PC-3 (cell line): ENCODE measurements around the gene ESR1. TPM values are rescaled to one million over a fixed set of nuclear protein-coding genes. Genes with fewer than 3 reads are reported as not detected.
A peak's percentile ranks its signal among the peaks of the same experiment; 100 is the strongest.

Source experiments
- ATAC-seq: fragments of 200-7000 bp; cut with Tn5 transposase; 2 replicates; pipeline ENCODE4 v1.9.1; 2020; ENCODE audit warnings: mild to moderate bottlenecking, moderate library complexity
- BruUV-seq: library from RNA; stranded (reverse); fragments of 400-500 nt; replicated peaks from 2 replicates; lab custom pipeline; 2021; lab: Mats Ljungman, UMichigan
- CTCF ChIA-PET: fragments of 300-600 bp; sonication (Branson Sonifier 250); formaldehyde crosslinking; loops from one replicate; lab custom pipeline; 2022; ENCODE audit warnings: antibody characterized with exemption; lab: Charles Lee
- POLR2A ChIA-PET: fragments of 300-600 bp; sonication (Branson Sonifier 250); formaldehyde crosslinking; loops from one replicate; lab custom pipeline; 2022; ENCODE audit warnings: antibody characterized with exemption; ENCODE audit not compliant: unreplicated experiment; lab: Charles Lee
- DNase-seq: peaks from one replicate; pipeline ENCODE4 v3.0.0-alpha.2; 2015
- H2AFZ ChIP-seq: fragments of 300-600 bp; sonication (generic); 2 replicates; pipeline ENCODE4 v1.6.0; 2016; ENCODE audit warnings: antibody characterized with exemption, low read length
- H3F3A ChIP-seq: fragments of 300-600 bp; sonication (generic); one replicate; pipeline ENCODE4 v1.6.0; 2017; ENCODE audit warnings: antibody characterized with exemption, low read length, control low read depth, mild to moderate bottlenecking; ENCODE audit not compliant: unreplicated experiment
- H3K27ac ChIP-seq: fragments of 300-600 bp; sonication (generic); 2 replicates; pipeline ENCODE4 v1.5.1; 2016; ENCODE audit warnings: mild to moderate bottlenecking, low read length
- H3K27me3 ChIP-seq: fragments of 300-600 bp; sonication (generic); 2 replicates; pipeline ENCODE4 v1.6.1; 2016; ENCODE audit warnings: low read length, mixed read lengths
- H3K36me3 ChIP-seq: fragments of 300-600 bp; sonication (generic); 2 replicates; pipeline ENCODE4 v1.6.1; 2016; ENCODE audit warnings: low read depth, mixed run types, low read length, mixed read lengths
- H3K4me1 ChIP-seq: fragments of 300-600 bp; sonication (generic); 2 replicates; pipeline ENCODE4 v1.5.1; 2016; ENCODE audit warnings: low read length; ENCODE audit not compliant: insufficient read depth
- H3K4me2 ChIP-seq: fragments of 300-600 bp; sonication (generic); 2 replicates; pipeline ENCODE4 v1.6.0; 2016; ENCODE audit warnings: low read length
- H3K4me3 ChIP-seq: fragments of 300-600 bp; sonication (generic); 2 replicates; pipeline ENCODE4 v1.5.1; 2016; ENCODE audit warnings: mild to moderate bottlenecking, low read length, mixed read lengths
- H3K79me2 ChIP-seq: fragments of 300-600 bp; sonication (generic); 2 replicates; pipeline ENCODE4 v1.6.1; 2017; ENCODE audit warnings: low read length, mixed read lengths
- H3K9ac ChIP-seq: fragments of 300-600 bp; sonication (generic); 2 replicates; pipeline ENCODE4 v1.6.0; 2016; ENCODE audit warnings: mild to moderate bottlenecking, low read length
- H3K9me2 ChIP-seq: fragments of 300-600 bp; sonication (generic); replicated peaks from 2 replicates; pipeline ENCODE4 v1.6.1; 2016; ENCODE audit warnings: mixed run types, low read length, mixed read lengths
- H3K9me3 ChIP-seq: fragments of 300-600 bp; sonication (generic); 2 replicates; pipeline ENCODE4 v1.6.1; 2016; ENCODE audit warnings: low read length, mixed read lengths
- H4K20me1 ChIP-seq: fragments of 300-600 bp; sonication (generic); 2 replicates; pipeline ENCODE4 v1.6.1; 2016; ENCODE audit warnings: low read length, mixed read lengths
- EZH2 ChIP-seq: fragments of 300-600 bp; sonication (generic); IDR thresholded peaks from one replicate; pipeline ENCODE4 v1.6.1; 2017; ENCODE audit warnings: antibody characterized with exemption, mild to moderate bottlenecking, low read length; ENCODE audit not compliant: unreplicated experiment
- EZH2phosphoT487 ChIP-seq: fragments of 300-600 bp; sonication (generic); IDR thresholded peaks from 2 replicates; pipeline ENCODE4 v1.6.1; 2018; ENCODE audit warnings: mild to moderate bottlenecking, antibody characterized with exemption, low read length, borderline replicate concordance
- intact Hi-C: fragments of 100-400 bp; cut with micrococcal nuclease; formaldehyde crosslinking; loops from 2 replicates; pipeline ENCODE4 v1.9.0; 2023
- total RNA-seq: library from RNA; depleted of rRNA; stranded (reverse); fragments of >200 nt; gene quantifications from 2 replicates; pipeline ENCODE4 v1.2.3, GENCODE V29; 2014
- TF ChIP-seq, protein P1 (sequence below): fragments of 300-600 bp; sonication (generic); conservative IDR thresholded peaks from 2 replicates; pipeline ENCODE4 v1.5.1; 2017; ENCODE audit warnings: antibody characterized with exemption, low read depth, mild to moderate bottlenecking, low read length

ESR1 gene
- total RNA-seq, 1 experiment from 2014 or later, result 5.9 TPM

DNA sequence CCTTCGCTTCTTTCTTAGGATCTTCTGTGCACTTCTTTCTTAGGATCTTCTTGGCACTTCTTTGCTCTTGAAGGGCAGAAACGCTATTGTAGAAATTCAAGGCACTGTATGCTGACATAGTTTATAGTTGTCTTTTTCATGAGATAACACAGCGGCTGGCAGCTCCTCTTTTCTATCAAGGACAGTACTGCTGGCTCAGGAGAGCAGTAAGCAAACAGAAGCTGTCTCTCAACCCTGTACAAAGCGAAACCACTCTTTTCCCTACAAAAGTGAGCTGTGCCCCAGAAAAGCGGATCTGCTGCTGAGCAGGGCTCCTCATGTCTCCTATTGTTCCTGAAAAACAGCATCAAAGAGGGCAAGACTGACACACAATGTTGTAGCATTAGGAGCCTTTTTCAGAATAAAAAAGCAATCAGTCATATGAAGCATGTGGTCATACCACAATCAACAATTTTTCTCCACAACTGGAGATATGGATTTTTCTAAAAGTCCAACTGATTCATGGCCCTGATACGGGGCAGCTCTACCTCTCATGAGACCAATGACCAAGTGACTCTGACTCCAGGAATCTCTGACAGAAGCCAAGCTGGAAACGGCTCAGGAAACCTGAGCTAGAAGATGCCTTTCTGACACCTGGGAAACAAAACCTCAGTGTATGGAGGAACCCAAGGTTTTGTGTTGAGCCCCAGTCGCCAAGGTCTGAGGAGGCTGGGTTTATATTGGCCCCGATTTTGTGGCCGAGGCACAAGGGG lies 255.9 kb downstream of the ESR1 start:
- Histone ChIP-seq H4K20me1 (no peaks in the 10 kb centered on the region), H3K4me3 (no peak overlapping the region), H3K9me2 (no peaks in the 10 kb centered on the region), H3K4me1 (no peaks in the 10 kb centered on the region), H3K9me3 (no peaks in the 10 kb centered on the region), H2AFZ (0 out of 2 replicates have a peak overlapping the region, but pooled peaks have one; percentile 9), H3F3A (no peaks in the 10 kb centered on the region), H3K79me2 (no peaks in the 10 kb centered on the region), H3K27me3 (no peaks in the 10 kb centered on the region), H3K27ac (no peak overlapping the region), H3K9ac (no peak overlapping the region), H3K36me3 (no peaks in the 10 kb centered on the region), H3K4me2 (no peak overlapping the region)
- ATAC-seq (no peak), DNase-seq (peak; percentile 11)
- intact Hi-C loops, result no loop called here
- ChIA-PET CTCF (no interaction called here), POLR2A (no interaction called here)
- no TSS peak for BruUV-seq
- TF ChIP-seq, protein P1, sequence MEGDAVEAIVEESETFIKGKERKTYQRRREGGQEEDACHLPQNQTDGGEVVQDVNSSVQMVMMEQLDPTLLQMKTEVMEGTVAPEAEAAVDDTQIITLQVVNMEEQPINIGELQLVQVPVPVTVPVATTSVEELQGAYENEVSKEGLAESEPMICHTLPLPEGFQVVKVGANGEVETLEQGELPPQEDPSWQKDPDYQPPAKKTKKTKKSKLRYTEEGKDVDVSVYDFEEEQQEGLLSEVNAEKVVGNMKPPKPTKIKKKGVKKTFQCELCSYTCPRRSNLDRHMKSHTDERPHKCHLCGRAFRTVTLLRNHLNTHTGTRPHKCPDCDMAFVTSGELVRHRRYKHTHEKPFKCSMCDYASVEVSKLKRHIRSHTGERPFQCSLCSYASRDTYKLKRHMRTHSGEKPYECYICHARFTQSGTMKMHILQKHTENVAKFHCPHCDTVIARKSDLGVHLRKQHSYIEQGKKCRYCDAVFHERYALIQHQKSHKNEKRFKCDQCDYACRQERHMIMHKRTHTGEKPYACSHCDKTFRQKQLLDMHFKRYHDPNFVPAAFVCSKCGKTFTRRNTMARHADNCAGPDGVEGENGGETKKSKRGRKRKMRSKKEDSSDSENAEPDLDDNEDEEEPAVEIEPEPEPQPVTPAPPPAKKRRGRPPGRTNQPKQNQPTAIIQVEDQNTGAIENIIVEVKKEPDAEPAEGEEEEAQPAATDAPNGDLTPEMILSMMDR, result no peak

DNA sequence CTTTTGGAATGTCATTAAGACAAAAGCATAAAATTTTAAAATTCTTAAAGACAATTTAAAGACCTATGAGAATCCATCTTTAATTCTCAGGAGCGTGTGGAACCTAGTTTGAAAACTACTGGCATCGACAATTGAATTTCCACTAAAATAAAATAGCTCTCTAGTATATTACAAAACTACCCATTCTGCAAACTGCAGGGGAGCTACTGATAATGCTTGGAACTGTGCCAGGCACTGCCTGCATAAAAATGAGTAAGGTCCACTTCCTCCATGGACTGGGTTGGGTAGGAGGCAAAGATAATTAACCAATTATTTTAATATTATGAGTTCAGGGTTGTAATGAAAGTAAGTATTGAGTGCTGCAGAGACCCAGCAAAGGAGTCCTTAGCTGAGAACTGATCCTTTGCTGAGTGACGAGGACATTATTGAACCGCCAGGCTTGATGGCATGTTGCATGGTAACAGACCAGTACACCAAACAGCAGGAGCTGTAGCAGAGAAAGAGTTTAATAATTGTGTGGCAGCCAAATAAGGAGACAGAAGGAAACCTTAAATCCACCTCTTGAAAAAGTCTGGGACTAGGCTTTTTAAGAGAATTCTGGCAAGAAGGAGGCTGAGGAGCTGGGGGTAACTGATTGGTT lies 261.3 kb downstream of the ESR1 start:
- H3K4me3 ChIP-seq, result no peak overlapping the region
- no peak overlapping the region for H3K9ac ChIP-seq
- BruUV-seq, result no TSS peak
- ATAC-seq (no peak), DNase-seq (no peak)
- no peaks in the 10 kb centered on the region for H3K4me1 ChIP-seq
- intact Hi-C loops, result no loop called here
- no peaks in the 10 kb centered on the region for H3K9me3 ChIP-seq
- ChIA-PET POLR2A (no interaction called here), CTCF (no interaction called here)
- no peaks in the 10 kb centered on the region for H4K20me1 ChIP-seq
- H3K36me3 ChIP-seq, result no peaks in the 10 kb centered on the region
- no peak overlapping the region for H3K4me2 ChIP-seq
- H3K79me2 ChIP-seq, result no peaks in the 10 kb centered on the region
- H3F3A ChIP-seq, result no peaks in the 10 kb centered on the region
- no peaks in the 10 kb centered on the region for H3K27me3 ChIP-seq
- H3K27ac ChIP-seq, result no peak overlapping the region
- no peaks in the 10 kb centered on the region for H3K9me2 ChIP-seq
- H2AFZ ChIP-seq, result no peak overlapping the region
- TF ChIP-seq, protein P1, result no peak
- no peak for TF ChIP-seq EZH2
- no peak for TF ChIP-seq EZH2phosphoT487

DNA sequence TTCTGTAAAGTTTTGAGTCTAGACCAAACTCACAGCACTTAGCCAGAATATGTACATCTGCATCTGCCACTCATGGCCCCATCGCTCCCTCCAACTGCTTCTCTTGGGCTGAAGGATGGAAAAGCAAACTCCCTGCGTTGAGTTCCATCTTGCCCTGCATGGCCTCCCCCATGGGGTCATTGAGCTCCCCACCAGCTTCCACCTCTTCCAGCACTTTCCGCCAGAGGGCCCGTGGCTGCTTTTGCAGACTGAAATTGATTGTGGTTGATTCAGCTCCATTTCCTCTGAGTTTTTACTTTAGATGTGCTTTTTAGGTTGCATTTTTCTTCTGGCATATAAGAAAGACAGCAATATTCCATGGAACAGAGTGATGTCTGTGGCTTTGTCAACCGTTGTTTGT lies 263.1 kb downstream of the ESR1 start:
- DNase-seq, result no peak
- no peak overlapping the region for H3K27ac ChIP-seq
- H3K4me3 ChIP-seq, result no peak overlapping the region
- H3K79me2 ChIP-seq, result no peaks in the 10 kb centered on the region
- no peak for TF ChIP-seq EZH2phosphoT487
- TF ChIP-seq, protein P1, result no peak
- no peak for TF ChIP-seq EZH2
- no peaks in the 10 kb centered on the region for H4K20me1 ChIP-seq
- H3K4me2 ChIP-seq, result no peak overlapping the region
- ATAC-seq, result no peak
- POLR2A ChIA-PET, result no interaction called here
- H2AFZ ChIP-seq, result no peak overlapping the region
- BruUV-seq, result no TSS peak
- intact Hi-C loops, result no loop called here
- no peaks in the 10 kb centered on the region for H3K36me3 ChIP-seq
- CTCF ChIA-PET, result interaction anchor here (0.5 to 1.0 kb wide), 2 partner anchors 54 to 91 kb away, joined by 4 to 6 read pairs; no protein-coding TSS in a partner anchor
- H3K9me2 ChIP-seq, result no peaks in the 10 kb centered on the region
- H3K9ac ChIP-seq, result no peak overlapping the region
- no peaks in the 10 kb centered on the region for H3K4me1 ChIP-seq
- no peaks in the 10 kb centered on the region for H3F3A ChIP-seq
- H3K27me3 ChIP-seq, result no peaks in the 10 kb centered on the region
- H3K9me3 ChIP-seq, result no peaks in the 10 kb centered on the region
